MM.1S (cell line): Measurements from ENCODE around the gene HPF1.
A peak's percentile ranks its signal among the peaks of the same experiment; 100 is the strongest.

Source experiments
- DNase-seq: peaks from one replicate; pipeline ENCODE4 v3.0.0-alpha.2; 2015
- H2AFZ ChIP-seq: fragments of 300-600 bp; sonication (generic); 2 replicates; pipeline ENCODE4 v1.6.0; 2016; ENCODE audit warnings: antibody characterized with exemption, low read length
- H3F3A ChIP-seq: fragments of 300-600 bp; sonication (generic); 2 replicates; pipeline ENCODE4 v1.6.1; 2016; ENCODE audit warnings: mild to moderate bottlenecking, antibody characterized with exemption, low read length, moderate library complexity, mixed read lengths; ENCODE audit not compliant: insufficient read depth
- H3K27ac ChIP-seq: fragments of 300-600 bp; sonication (generic); 2 replicates; pipeline ENCODE4 v1.5.1; 2016; ENCODE audit warnings: mild to moderate bottlenecking, low read length
- H3K27me3 ChIP-seq: fragments of 300-600 bp; sonication (generic); replicated peaks from 2 replicates; pipeline ENCODE4 v1.6.0; 2016; ENCODE audit warnings: low read length; ENCODE audit not compliant: insufficient read depth
- H3K36me3 ChIP-seq: fragments of 300-600 bp; sonication (generic); replicated peaks from 2 replicates; pipeline ENCODE4 v1.6.1; 2016; ENCODE audit warnings: mild to moderate bottlenecking, low read length, mixed read lengths; ENCODE audit not compliant: insufficient read depth
- H3K4me1 ChIP-seq: fragments of 300-600 bp; sonication (generic); 2 replicates; pipeline ENCODE4 v1.6.1; 2016; ENCODE audit warnings: low read length, mixed read lengths
- H3K4me2 ChIP-seq: fragments of 300-600 bp; sonication (generic); 2 replicates; pipeline ENCODE4 v1.6.0; 2016; ENCODE audit warnings: low read depth, low read length
- H3K4me3 ChIP-seq: fragments of 300-600 bp; sonication (generic); 2 replicates; pipeline ENCODE4 v1.5.1; 2016; ENCODE audit warnings: low read length, mixed read lengths
- H3K79me2 ChIP-seq: fragments of 300-600 bp; sonication (generic); 2 replicates; pipeline ENCODE4 v1.6.1; 2016; ENCODE audit warnings: mixed run types, low read length, mixed read lengths
- H3K9ac ChIP-seq: fragments of 300-600 bp; sonication (generic); 2 replicates; pipeline ENCODE4 v1.6.1; 2016; ENCODE audit warnings: low read length, mixed read lengths
- H3K9me2 ChIP-seq: fragments of 300-600 bp; sonication (generic); replicated peaks from 2 replicates; pipeline ENCODE4 v1.6.1; 2016; ENCODE audit warnings: mild to moderate bottlenecking, low read length, mixed read lengths; ENCODE audit not compliant: insufficient read depth
- H3K9me3 ChIP-seq: fragments of 300-600 bp; sonication (generic); replicated peaks from 2 replicates; pipeline ENCODE4 v1.6.1; 2016; ENCODE audit warnings: mild to moderate bottlenecking, low read length, mixed read lengths; ENCODE audit not compliant: insufficient read depth
- H4K20me1 ChIP-seq: fragments of 300-600 bp; sonication (generic); 2 replicates; pipeline ENCODE4 v1.6.1; 2016; ENCODE audit warnings: mild to moderate bottlenecking, low read length, moderate library complexity, mixed read lengths; ENCODE audit not compliant: insufficient read depth
- EZH2 ChIP-seq: fragments of 300-600 bp; sonication (generic); optimal IDR thresholded peaks from 2 replicates; pipeline ENCODE3; 2017; ENCODE audit warnings: low read depth, mild to moderate bottlenecking, antibody characterized with exemption, low read length, mixed read lengths
- EZH2phosphoT487 ChIP-seq: fragments of 300-600 bp; sonication (generic); IDR thresholded peaks from 2 replicates; pipeline ENCODE4 v1.6.1; 2018; ENCODE audit warnings: antibody characterized with exemption, low read length
- TF ChIP-seq, protein P1 (sequence below): fragments of 300-600 bp; sonication (generic); IDR thresholded peaks from 2 replicates; pipeline ENCODE4 v1.5.1; 2016; ENCODE audit warnings: antibody characterized with exemption, low read length, mixed read lengths

HPF1 gene

GRCh38 chr4:169730564-169730963 is 27.2 kb downstream of the HPF1 start:
- Histone ChIP-seq H3K9me2 (no peaks in the 10 kb centered on the region), H3K36me3 (no peaks in the 10 kb centered on the region), H3F3A (no peaks in the 10 kb centered on the region; the same call in 1 of the 2 replicates), H2AFZ (no peak overlapping the region), H4K20me1 (no peaks in the 10 kb centered on the region), H3K9me3 (no peaks in the 10 kb centered on the region), H3K9ac (no peak overlapping the region), H3K4me2 (no peak overlapping the region), H3K27ac (no peak overlapping the region), H3K79me2 (no peaks in the 10 kb centered on the region), H3K27me3 (no peaks in the 10 kb centered on the region), H3K4me1 (peaks cover 11% of the 10 kb centered on the region; the same call in 1 of the 2 replicates), H3K4me3 (no peak overlapping the region)
- no peak for DNase-seq
- TF ChIP-seq, protein P1, sequence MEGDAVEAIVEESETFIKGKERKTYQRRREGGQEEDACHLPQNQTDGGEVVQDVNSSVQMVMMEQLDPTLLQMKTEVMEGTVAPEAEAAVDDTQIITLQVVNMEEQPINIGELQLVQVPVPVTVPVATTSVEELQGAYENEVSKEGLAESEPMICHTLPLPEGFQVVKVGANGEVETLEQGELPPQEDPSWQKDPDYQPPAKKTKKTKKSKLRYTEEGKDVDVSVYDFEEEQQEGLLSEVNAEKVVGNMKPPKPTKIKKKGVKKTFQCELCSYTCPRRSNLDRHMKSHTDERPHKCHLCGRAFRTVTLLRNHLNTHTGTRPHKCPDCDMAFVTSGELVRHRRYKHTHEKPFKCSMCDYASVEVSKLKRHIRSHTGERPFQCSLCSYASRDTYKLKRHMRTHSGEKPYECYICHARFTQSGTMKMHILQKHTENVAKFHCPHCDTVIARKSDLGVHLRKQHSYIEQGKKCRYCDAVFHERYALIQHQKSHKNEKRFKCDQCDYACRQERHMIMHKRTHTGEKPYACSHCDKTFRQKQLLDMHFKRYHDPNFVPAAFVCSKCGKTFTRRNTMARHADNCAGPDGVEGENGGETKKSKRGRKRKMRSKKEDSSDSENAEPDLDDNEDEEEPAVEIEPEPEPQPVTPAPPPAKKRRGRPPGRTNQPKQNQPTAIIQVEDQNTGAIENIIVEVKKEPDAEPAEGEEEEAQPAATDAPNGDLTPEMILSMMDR: no peak
- TF ChIP-seq EZH2phosphoT487 (no peak), EZH2 (no peak)

- peak; percentile 26 for DNase-seq
- H3K36me3 ChIP-seq: no peaks in the 10 kb centered on the region
- no peak overlapping the region for H3K27ac ChIP-seq
- no peaks in the 10 kb centered on the region for H3K9me3 ChIP-seq
- H3K4me1 ChIP-seq: peaks cover 11% of the 10 kb centered on the region; the same call in 1 of the 2 replicates
- H3K79me2 ChIP-seq: no peaks in the 10 kb centered on the region
- no peaks in the 10 kb centered on the region for H3K9me2 ChIP-seq
- H3F3A ChIP-seq: no peaks in the 10 kb centered on the region; the same call in 1 of the 2 replicates
- no peak overlapping the region for H2AFZ ChIP-seq
- no peak overlapping the region for H3K4me2 ChIP-seq
- no peaks in the 10 kb centered on the region for H4K20me1 ChIP-seq
- H3K27me3 ChIP-seq: no peaks in the 10 kb centered on the region
- no peak overlapping the region for H3K4me3 ChIP-seq
- no peak overlapping the region for H3K9ac ChIP-seq
- TF ChIP-seq, protein P1: no peak
Observed at GRCh38 chr4:169727616-169728015, 30.1 kb downstream of the HPF1 start.

DNA sequence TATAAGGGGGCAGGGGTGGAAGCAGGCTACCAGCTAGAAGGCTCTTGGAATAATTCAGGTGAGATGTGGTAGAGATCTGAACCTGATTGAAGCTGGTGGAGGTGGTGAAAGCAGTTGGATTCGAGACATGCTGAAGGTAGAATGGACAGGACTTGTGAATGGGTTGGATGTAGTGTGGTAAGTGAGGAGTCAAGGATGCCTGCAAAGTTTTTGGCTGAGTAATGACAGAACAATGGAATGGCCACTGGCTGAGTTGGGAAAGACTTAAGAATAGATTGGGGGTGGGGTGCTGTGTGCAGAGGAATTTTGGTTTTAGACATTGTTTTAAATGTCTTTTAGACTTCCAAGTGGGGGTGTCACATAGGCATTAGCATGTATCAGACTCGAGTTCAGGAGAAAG is 33.5 kb downstream of the HPF1 start:
- H3K27me3 ChIP-seq: no peaks in the 10 kb centered on the region
- H3K36me3 ChIP-seq: no peaks in the 10 kb centered on the region
- no peak overlapping the region for H3K27ac ChIP-seq
- H4K20me1 ChIP-seq: no peaks in the 10 kb centered on the region
- no peaks in the 10 kb centered on the region for H3K79me2 ChIP-seq
- no peaks in the 10 kb centered on the region for H3K9me2 ChIP-seq
- H3F3A ChIP-seq: no peaks in the 10 kb centered on the region; the same call in 1 of the 2 replicates
- H3K4me2 ChIP-seq: no peak overlapping the region
- TF ChIP-seq, protein P1: no peak
- TF ChIP-seq EZH2phosphoT487 (no peak), EZH2 (no peak)
- DNase-seq: no peak
- no peaks in the 10 kb centered on the region for H3K9me3 ChIP-seq
- H2AFZ ChIP-seq: no peak overlapping the region
- no peak overlapping the region for H3K9ac ChIP-seq
- H3K4me3 ChIP-seq: no peak overlapping the region
- peaks cover 11% of the 10 kb centered on the region; the same call in 1 of the 2 replicates for H3K4me1 ChIP-seq
